HG03135 (cell line): ENCODE data around the gene ZNF674.
"Not testable (repeated sequence)": the region's sequence is repeated elsewhere in the genome, so short reads cannot be mapped to it uniquely, and the experiment has no call there.

ENCODE experiments used
- ATAC-seq: cut with Tn5 transposase; IDR thresholded peaks from one replicate; pipeline ENCODE4 v1.9.1; 2021; ENCODE audit warnings: mild to moderate bottlenecking, moderate library complexity; ENCODE audit not compliant: unreplicated experiment

The ZNF674 gene

GRCh38 chrX:46478634-46479033, 66.6 kb downstream of the ZNF674 start:
- not testable (repeated sequence) for ATAC-seq

GRCh38 chrX:46477435-46477834, 67.8 kb downstream of the ZNF674 start:
- ATAC-seq: no peak

GRCh38 chrX:46465203-46465602, 80.0 kb downstream of the ZNF674 start:
- ATAC-seq: no peak

GRCh38 chrX:46463682-46464081, 81.5 kb downstream of the ZNF674 start:
- no peak for ATAC-seq

GRCh38 chrX:46461660-46462191, 83.5 kb downstream of the ZNF674 start:
- ATAC-seq: peak; percentile 92

GRCh38 chrX:46460801-46461659, 84.2 kb downstream of the ZNF674 start:
- not testable (repeated sequence) for ATAC-seq

- no peak for ATAC-seq
Measured at GRCh38 chrX:46459603-46460002, 85.6 kb downstream of the ZNF674 start.

- ATAC-seq: no peak
Measured at GRCh38 chrX:46456125-46456922, 88.9 kb downstream of the ZNF674 start.
